ENCODE data around the gene NYAP1.

DNA sequence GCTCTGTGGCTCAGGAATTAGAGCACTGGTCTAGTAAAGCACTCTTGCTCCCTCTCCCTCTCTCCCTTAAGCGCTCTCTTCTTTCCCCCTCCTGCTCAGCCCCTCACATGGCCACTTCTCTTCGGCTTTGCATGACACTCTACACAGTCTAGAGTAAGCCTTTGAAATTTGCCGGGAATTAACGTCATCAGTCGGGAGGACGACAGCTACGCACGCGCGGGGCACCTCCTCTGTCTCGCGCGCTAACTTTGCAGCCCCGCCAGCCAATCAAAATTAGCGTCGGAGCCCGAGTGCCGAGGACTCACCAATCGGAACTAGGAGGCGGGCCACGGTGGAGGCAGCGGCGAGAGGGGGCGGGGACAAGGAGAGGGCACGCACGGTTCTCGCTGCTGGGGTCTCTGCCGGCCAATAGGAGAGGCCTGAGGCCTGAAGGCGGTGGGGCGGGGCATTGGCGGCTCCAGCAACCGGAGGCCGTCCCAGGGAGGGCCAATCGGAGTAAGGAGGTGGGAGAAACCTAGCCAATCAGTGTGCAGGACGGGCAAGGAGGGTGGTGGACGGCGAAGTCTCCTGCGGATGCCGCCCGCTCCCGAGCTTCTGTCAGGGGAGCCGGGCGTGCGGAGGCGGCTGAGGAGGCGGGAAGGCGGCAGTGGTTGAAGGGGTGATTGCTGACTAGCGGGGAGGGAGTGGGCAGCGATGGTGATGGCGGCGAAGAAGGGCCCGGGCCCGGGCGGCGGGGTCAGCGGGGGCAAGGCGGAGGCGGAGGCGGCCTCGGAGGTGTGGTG lies 55.1 kb downstream of the NYAP1 start, which contains the start of gene AGFG2:
- no peak for TF ChIP-seq CTCF (IDR thresholded peaks at IDR 0.05)
- TF ChIP-seq POLR2A (IDR thresholded peaks at IDR 0.05), result no peak

Data from lower leg skin (tissue), 3 donors.